ENCODE results near the gene SLX9.

SLX9 gene

GRCh38 chr21:45017039-45017960 lies 77.5 kb downstream of the SLX9 start:
- no peak overlapping the region for H3K9ac ChIP-seq (ENCODE audit: insufficient read length, low read depth)
- TF ChIP-seq ZNF274 (IDR thresholded peaks at IDR 0.05; ENCODE audit: low read depth, low read length): no peak
- TF ChIP-seq YY1 (IDR thresholded peaks at IDR 0.05; ENCODE audit: insufficient read depth, insufficient read length): no peak
- no peak for TF ChIP-seq SUZ12 (IDR thresholded peaks at IDR 0.05; ENCODE audit: extremely low read depth, insufficient read depth, insufficient read length)
- no peak overlapping the region for H3K4me3 ChIP-seq (ENCODE audit: insufficient read length, low read depth)

GRCh38 chr21:45018131-45019075 lies 78.6 kb downstream of the SLX9 start:
- DNase-seq (ENCODE audit: low read depth, low spot score): no peak
- TF ChIP-seq YY1 (IDR thresholded peaks at IDR 0.05; ENCODE audit: insufficient read depth, insufficient read length) (no peak), SUZ12 (IDR thresholded peaks at IDR 0.05; ENCODE audit: extremely low read depth, insufficient read depth, insufficient read length) (no peak), ZNF274 (IDR thresholded peaks at IDR 0.05; ENCODE audit: low read depth, low read length) (no peak)
- H3K36me3 ChIP-seq (ENCODE audit: insufficient read depth, insufficient read length, low read length): no peaks in the 10 kb centered on the region
- H3K9me3 ChIP-seq (ENCODE audit: insufficient read depth, low read length): peaks cover 1% of the 10 kb centered on the region; the same call in 1 of the 2 replicates
- H3K4me3 ChIP-seq (ENCODE audit: insufficient read length, low read depth): peak overlapping the region; percentile 13
- peaks cover 10% of the 10 kb centered on the region for H3K27me3 ChIP-seq (ENCODE audit: insufficient read depth, insufficient read length)
- no peak overlapping the region for H3K9ac ChIP-seq (ENCODE audit: insufficient read length, low read depth)
- H3K4me1 ChIP-seq (ENCODE audit: insufficient read depth, insufficient read length): peaks cover 22% of the 10 kb centered on the region

More at GRCh38 chr21:45017039-45017960, 77.5 kb downstream of the SLX9 start:
- no peak for DNase-seq (ENCODE audit: low read depth, low spot score)
- Histone ChIP-seq H3K27me3 (ENCODE audit: insufficient read depth, insufficient read length) (peaks cover 10% of the 10 kb centered on the region), H3K4me1 (ENCODE audit: insufficient read depth, insufficient read length) (peaks cover 30% of the 10 kb centered on the region), H3K36me3 (ENCODE audit: insufficient read depth, insufficient read length, low read length) (no peaks in the 10 kb centered on the region), H3K9me3 (ENCODE audit: insufficient read depth, low read length) (no peaks in the 10 kb centered on the region)

GRCh38 chr21:45019076-45019886 lies 79.5 kb downstream of the SLX9 start:
- H3K36me3 ChIP-seq (ENCODE audit: insufficient read depth, insufficient read length, low read length): no peaks in the 10 kb centered on the region
- H3K4me3 ChIP-seq (ENCODE audit: insufficient read length, low read depth): no peak overlapping the region
- TF ChIP-seq YY1 (IDR thresholded peaks at IDR 0.05; ENCODE audit: insufficient read depth, insufficient read length): no peak
- no peak for TF ChIP-seq SUZ12 (IDR thresholded peaks at IDR 0.05; ENCODE audit: extremely low read depth, insufficient read depth, insufficient read length)
- TF ChIP-seq ZNF274 (IDR thresholded peaks at IDR 0.05; ENCODE audit: low read depth, low read length): no peak
- H3K9ac ChIP-seq (ENCODE audit: insufficient read length, low read depth): no peak overlapping the region
- peaks cover 18% of the 10 kb centered on the region for H3K4me1 ChIP-seq (ENCODE audit: insufficient read depth, insufficient read length)
- peaks cover 6% of the 10 kb centered on the region for H3K9me3 ChIP-seq (ENCODE audit: insufficient read depth, low read length)
- H3K27me3 ChIP-seq (ENCODE audit: insufficient read depth, insufficient read length): peaks cover 10% of the 10 kb centered on the region
- DNase-seq (ENCODE audit: low read depth, low spot score): no peak

- Histone ChIP-seq H3K36me3 (ENCODE audit: insufficient read depth, insufficient read length, low read length) (no peaks in the 10 kb centered on the region), H3K4me1 (ENCODE audit: insufficient read depth, insufficient read length) (peaks cover 15% of the 10 kb centered on the region), H3K27me3 (ENCODE audit: insufficient read depth, insufficient read length) (peaks cover 10% of the 10 kb centered on the region), H3K4me3 (ENCODE audit: insufficient read length, low read depth) (no peak overlapping the region), H3K9me3 (ENCODE audit: insufficient read depth, low read length) (peaks cover 6% of the 10 kb centered on the region), H3K9ac (ENCODE audit: insufficient read length, low read depth) (no peak overlapping the region)
- TF ChIP-seq ZNF274 (IDR thresholded peaks at IDR 0.05; ENCODE audit: low read depth, low read length) (no peak), SUZ12 (IDR thresholded peaks at IDR 0.05; ENCODE audit: extremely low read depth, insufficient read depth, insufficient read length) (no peak)
- no peak for DNase-seq (ENCODE audit: low read depth, low spot score)
These were observed 80.2 kb downstream of the SLX9 start for GRCh38 chr21:45019887-45020537.

- DNase-seq (ENCODE audit: low read depth, low spot score): no peak
- TF ChIP-seq YY1 (IDR thresholded peaks at IDR 0.05; ENCODE audit: insufficient read depth, insufficient read length): no peak
- no peak for TF ChIP-seq ZNF274 (IDR thresholded peaks at IDR 0.05; ENCODE audit: low read depth, low read length)
- TF ChIP-seq SUZ12 (IDR thresholded peaks at IDR 0.05; ENCODE audit: extremely low read depth, insufficient read depth, insufficient read length): no peak
- no peak overlapping the region for H3K4me3 ChIP-seq (ENCODE audit: insufficient read length, low read depth)
- H3K27me3 ChIP-seq (ENCODE audit: insufficient read depth, insufficient read length): peaks cover 11% of the 10 kb centered on the region
- no peak overlapping the region for H3K9ac ChIP-seq (ENCODE audit: insufficient read length, low read depth)
- peaks cover 15% of the 10 kb centered on the region for H3K4me1 ChIP-seq (ENCODE audit: insufficient read depth, insufficient read length)
- no peaks in the 10 kb centered on the region for H3K36me3 ChIP-seq (ENCODE audit: insufficient read depth, insufficient read length, low read length)
- peaks cover 6% of the 10 kb centered on the region for H3K9me3 ChIP-seq (ENCODE audit: insufficient read depth, low read length)
These were observed 81.0 kb downstream of the SLX9 start for GRCh38 chr21:45020629-45021427.

Data from NT2/D1 (cell line).